ENCODE results near the gene ARHGEF25.
"Not testable (repeated sequence)": the region's sequence is repeated elsewhere in the genome, so short reads cannot be mapped to it uniquely, and the experiment has no call there.

ARHGEF25 gene

GRCh38 chr12:57611108-57611826 is at the start of gene ARHGEF25:
TSS of gene ARHGEF25 (plus strand) at chr12:57611435. CDS start at chr12:57611895, 460 bp downstream.
- peak; percentile 65 for DNase-seq

DNA sequence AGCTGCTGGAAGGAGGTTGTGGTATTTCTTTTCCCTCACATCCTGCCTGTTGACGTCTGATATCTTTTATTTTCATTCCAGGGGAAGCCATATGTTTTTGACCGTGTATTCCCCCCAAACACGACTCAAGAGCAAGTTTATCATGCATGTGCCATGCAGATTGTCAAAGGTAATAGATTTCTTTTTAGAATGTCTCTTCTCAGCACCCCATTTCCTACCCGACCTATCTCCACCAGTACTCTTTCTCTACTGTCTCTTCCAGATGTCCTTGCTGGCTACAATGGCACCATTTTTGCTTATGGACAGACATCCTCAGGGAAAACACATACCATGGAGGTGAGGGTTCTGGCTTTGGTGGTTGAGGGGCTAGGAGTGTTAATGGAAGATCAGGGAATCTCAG is 47.9 kb upstream of the ARHGEF25 start:
- DNase-seq = no peak

GRCh38 chr12:57564178-57564740 is 47.0 kb upstream of the ARHGEF25 start:
- DNase-seq = no peak

DNA sequence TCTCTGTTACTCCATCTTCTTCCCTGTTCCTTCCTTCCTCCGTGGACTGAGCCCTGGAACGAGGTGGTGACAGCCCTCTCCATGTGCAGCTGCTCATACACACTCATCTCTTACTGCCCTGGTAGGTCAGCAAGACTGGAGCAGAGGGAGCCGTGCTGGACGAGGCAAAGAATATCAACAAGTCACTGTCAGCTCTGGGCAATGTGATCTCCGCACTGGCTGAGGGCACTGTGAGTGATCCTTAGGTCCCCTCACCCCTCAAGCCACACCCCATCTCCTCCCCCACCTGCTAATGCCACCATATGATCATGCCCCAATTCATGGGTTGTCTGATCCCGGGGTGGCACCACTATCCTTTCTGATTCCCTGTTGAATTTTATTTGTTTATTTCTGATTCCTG is 42.4 kb upstream of the ARHGEF25 start:
- no peak for DNase-seq

DNA sequence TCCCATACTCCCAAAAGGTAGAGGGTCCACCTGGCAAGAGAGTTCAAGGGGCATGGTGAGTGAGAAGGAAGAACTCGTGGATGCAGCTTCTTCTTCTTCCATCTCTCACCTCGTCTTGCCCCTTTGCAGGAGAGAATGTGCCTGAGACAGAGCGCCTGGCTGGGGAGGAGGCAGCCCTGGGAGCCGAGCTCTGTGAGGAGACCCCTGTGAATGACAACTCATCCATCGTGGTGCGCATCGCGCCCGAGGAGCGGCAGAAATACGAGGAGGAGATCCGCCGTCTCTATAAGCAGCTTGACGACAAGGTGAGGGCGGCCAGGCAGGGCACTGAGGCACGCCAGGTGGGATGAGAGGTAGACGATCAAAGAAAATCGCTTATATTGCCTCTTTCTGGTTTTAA is 41.4 kb upstream of the ARHGEF25 start:
- DNase-seq = no peak

DNA sequence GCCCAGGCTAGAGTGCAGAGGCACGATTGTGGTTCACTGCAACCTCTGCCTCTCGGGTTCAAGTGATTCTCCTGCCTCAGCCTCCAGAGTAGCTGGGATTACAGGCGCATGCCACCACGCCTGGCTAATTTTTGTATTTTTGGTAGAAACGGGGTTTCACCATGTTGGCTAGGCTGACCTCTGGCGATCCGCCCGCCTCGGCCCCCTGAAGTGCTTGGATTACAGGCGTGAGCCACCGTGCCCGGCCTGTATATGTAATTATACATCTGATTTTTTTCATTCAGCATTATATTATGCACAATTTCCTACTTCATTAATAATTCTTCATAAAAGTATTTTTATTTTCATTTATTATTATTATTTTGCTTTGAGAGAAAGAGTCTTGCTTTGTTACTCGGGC is 40.8 kb upstream of the ARHGEF25 start:
- not testable (repeated sequence) for DNase-seq

DNA sequence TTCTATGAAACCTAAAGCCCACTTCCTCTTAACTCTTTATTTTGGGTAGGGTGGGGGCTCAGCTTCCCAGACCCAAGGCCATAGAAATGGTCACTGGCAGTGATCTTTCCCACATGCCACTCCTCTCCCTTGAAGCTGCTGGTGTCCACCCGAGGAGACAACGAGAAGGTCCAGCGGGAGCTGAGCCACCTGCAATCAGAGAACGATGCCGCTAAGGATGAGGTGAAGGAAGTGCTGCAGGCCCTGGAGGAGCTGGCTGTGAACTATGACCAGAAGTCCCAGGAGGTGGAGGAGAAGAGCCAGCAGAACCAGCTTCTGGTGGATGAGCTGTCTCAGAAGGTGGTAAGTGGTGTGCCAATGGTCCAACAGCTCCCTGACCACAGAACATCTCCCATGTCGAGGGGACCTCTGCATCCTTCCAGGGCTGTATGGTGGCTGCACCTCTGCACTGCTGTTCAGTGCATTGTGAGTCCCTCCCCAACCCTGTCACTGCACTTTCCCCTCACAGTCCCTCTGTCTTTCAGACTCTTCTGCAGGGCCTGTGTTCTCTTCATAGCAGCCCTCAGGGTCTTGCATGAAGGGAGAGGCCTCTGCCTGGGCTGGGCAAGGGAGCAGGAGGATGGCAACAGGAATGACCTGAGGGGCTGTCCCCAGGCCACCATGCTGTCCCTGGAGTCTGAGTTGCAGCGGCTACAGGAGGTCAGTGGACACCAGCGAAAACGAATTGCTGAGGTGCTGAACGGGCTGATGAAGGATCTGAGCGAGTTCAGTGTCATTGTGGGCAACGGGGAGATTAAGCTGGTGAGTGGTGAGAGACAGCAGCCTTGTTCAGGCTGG is 39.1 kb upstream of the ARHGEF25 start:
- DNase-seq = no peak

DNA sequence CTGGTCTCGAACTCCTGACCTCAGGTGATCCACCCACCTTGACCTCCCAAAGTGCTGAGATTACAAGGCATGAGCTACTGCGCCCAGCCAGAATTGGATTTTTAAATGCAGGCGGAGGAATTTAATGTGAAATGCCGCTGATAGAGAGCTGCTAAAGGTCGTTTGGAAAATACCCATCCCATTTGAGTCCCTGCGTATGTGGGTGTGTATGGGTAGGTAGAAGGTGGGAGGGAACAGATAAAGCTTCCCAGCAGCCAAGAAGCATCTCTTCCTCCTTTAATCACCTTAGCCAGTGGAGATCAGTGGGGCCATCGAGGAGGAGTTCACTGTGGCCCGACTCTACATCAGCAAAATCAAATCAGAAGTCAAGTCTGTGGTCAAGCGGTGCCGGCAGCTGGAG is 36.4 kb upstream of the ARHGEF25 start:
- no peak for DNase-seq

- no peak for DNase-seq
Observed at GRCh38 chr12:57575771-57576612, 35.2 kb upstream of the ARHGEF25 start.

GRCh38 chr12:57576613-57577160 is 34.5 kb upstream of the ARHGEF25 start:
- no peak for DNase-seq

- no peak for DNase-seq
Observed at GRCh38 chr12:57577981-57578758, 33.1 kb upstream of the ARHGEF25 start.

DNA sequence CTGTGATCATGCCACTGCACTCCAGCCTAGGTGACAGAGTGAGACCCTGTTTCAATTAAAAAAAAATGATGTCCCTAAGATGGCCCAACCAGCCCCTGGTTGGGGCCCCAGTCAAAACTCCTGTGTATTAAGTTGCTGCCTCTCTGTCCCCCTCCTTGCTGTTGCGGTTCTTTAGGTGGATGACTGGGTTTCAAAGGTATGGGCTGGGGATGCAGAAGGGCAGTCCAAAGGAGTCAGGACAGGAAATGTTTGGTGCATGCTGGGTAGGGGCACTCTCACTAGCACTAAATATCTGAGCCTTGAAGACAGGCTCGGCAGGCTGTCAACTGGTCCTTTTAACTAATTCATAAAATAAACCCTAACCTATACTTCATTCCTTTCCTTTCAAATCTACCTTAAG is 32.2 kb upstream of the ARHGEF25 start:
- no peak for DNase-seq

DNA sequence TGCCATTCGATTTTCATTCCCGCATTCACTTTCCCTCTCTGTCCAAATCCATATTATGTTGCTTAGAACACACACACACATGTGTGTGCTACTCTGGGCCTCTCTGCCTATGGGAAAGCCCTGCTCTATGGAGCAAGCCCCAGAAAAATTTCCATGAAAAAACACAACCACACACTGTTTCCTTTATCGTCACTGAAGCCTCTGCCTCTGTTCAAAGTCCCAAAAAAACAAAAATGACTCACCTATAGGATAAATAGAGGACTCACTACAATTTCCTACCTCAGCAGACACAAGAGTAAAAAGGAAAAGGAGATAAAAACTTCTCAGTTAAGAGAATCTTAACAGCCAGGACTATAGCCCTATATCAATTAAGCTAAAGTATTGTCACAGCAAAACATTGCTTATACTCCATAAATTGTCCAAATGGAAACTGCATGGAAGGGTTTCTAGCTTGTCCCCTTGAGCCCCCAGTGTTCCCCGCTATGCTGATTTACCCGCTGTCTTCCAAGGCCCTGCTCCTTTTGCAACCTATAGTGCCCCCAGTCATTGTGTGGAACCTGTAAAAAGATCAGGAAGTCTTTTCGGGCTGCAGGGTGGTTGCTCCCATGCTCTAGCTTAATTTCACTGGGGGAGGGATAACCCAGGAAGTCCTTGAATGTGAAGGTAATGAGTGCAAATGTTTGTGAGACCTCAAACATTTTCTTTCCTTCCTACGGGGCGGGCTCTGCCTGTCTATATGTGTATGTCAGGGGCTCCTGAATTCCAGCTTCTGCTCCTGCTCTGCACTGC is 31.4 kb upstream of the ARHGEF25 start:
- no peak for DNase-seq

- DNase-seq = no peak
Observed at GRCh38 chr12:57580466-57580795, 30.8 kb upstream of the ARHGEF25 start.

GRCh38 chr12:57581802-57582201 is 29.4 kb upstream of the ARHGEF25 start:
- DNase-seq = no peak

GRCh38 chr12:57582440-57582839 is 28.8 kb upstream of the ARHGEF25 start:
- DNase-seq = no peak

GRCh38 chr12:57583008-57583831 is 28.0 kb upstream of the ARHGEF25 start:
- DNase-seq = peak; percentile 74

DNA sequence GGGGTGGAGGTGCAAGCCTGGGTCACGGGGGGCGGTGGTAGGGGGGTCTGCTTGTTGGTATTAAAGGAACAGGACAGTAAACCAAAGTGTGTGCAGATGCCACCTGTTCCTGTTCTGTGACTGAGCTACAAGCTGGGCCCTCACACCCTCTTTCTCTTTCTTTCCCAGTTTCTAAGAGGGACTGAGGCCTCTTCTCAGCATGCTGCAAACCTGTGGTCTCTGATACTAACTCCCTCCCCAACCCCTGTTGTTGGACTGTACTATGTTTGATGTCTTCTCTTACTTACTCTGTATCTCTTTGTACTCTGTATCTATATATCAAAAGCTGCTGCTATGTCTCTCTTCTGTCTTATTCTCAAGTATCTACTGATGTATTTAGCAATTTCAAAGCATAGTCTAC is 27.2 kb upstream of the ARHGEF25 start:
- DNase-seq = no peak

DNA sequence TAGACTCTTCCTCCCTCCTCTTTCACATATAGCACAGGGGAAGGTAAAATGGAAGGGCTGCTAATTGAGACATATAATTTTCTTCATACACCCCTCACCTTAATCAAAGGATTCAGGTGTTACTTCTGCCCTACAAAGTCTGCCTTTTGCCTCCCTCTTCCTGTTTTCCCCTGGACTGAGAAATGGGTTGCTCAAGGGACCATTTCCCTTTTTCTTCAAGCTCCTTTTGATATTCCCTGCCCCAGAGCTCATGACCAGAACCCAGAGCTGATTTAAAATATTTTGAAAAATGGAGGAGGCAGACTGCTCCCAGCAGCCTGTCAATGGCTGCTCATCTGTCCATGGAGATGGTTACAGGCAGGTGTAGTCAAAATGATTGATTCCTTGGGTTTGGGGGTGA is 26.5 kb upstream of the ARHGEF25 start:
- no peak for DNase-seq

DNA sequence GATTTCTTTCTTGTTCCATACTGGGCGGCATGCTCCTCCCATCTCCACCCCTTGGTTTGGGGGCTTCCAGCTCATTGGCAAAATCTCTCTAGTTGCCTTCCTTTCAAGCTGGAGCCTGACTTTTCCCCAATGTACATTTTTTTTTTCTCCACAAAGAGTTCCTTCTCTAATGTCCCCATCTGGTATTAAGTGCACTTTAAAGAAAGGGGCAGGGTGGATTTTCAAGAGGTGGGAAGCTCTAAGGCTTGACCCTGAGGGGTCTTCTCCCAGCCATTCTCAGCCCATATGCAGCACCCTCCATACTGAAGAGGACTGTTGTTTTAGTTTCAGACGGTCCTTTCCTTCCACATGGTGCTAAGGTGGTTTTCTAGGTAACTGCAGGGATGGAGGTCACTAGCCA is 26.1 kb upstream of the ARHGEF25 start:
- no peak for DNase-seq
